ENCODE results near the gene OGFOD2.

OGFOD2 gene

GRCh38 chr12:122995503-122996187, 20.6 kb downstream of the OGFOD2 start:
- TF ChIP-seq CTCF (conservative IDR thresholded peaks at IDR 0.05) (no peak), ZFX (IDR thresholded peaks at IDR 0.05) (no peak)
- H3K27ac ChIP-seq, result no peak overlapping the region

GRCh38 chr12:122996188-122996601, 21.2 kb downstream of the OGFOD2 start:
- no peak overlapping the region for H3K27ac ChIP-seq
- TF ChIP-seq ZFX (IDR thresholded peaks at IDR 0.05) (no peak), CTCF (conservative IDR thresholded peaks at IDR 0.05) (no peak)

- no peak overlapping the region for H3K27ac ChIP-seq
- TF ChIP-seq ZFX (IDR thresholded peaks at IDR 0.05) (no peak), CTCF (conservative IDR thresholded peaks at IDR 0.05) (no peak)
These were observed 21.7 kb downstream of the OGFOD2 start for GRCh38 chr12:122996621-122997342.

- H3K27ac ChIP-seq, result no peak overlapping the region
- TF ChIP-seq CTCF (conservative IDR thresholded peaks at IDR 0.05) (no peak), ZFX (IDR thresholded peaks at IDR 0.05) (no peak)
These were observed 22.6 kb downstream of the OGFOD2 start for GRCh38 chr12:122997343-122998250.

- H3K27ac ChIP-seq, result no peak overlapping the region
- TF ChIP-seq CTCF (conservative IDR thresholded peaks at IDR 0.05) (no peak), ZFX (IDR thresholded peaks at IDR 0.05) (no peak)
These were observed 23.3 kb downstream of the OGFOD2 start for GRCh38 chr12:122998316-122998715.

- H3K27ac ChIP-seq, result no peak overlapping the region
- TF ChIP-seq CTCF (conservative IDR thresholded peaks at IDR 0.05) (no peak), ZFX (IDR thresholded peaks at IDR 0.05) (no peak)
These were observed 24.3 kb downstream of the OGFOD2 start for GRCh38 chr12:122999196-122999946.
